ENCODE data around the gene ZBED5.
"Not testable (repeated sequence)": the region's sequence is repeated elsewhere in the genome, so short reads cannot be mapped to it uniquely, and the experiment has no call there.

ZBED5 gene

GRCh38 chr11:10890083-10890482 lies 32.2 kb upstream of the ZBED5 start:
- H3K27ac Mint-ChIP-seq, H3K4me1 Mint-ChIP-seq, H3K4me3 Mint-ChIP-seq, DNase-seq, ATAC-seq: not testable (repeated sequence)
- H3K27me3 Mint-ChIP-seq, result peaks cover 11% of the 10 kb centered on the region
- H3K9me3 Mint-ChIP-seq, result peaks cover 24 to 27% of the 10 kb centered on the region in 2 donors

- ATAC-seq, result no peak
- Mint-ChIP-seq H3K27ac (no peak overlapping the region), H3K27me3 (peaks cover 11% of the 10 kb centered on the region), H3K4me1 (no peaks in the 10 kb centered on the region), H3K4me3 (no peak overlapping the region), H3K9me3 (peaks cover 27 to 32% of the 10 kb centered on the region in 2 donors)
- DNase-seq, result no peak
These were observed 29.5 kb upstream of the ZBED5 start for GRCh38 chr11:10887307-10887706.

DNA sequence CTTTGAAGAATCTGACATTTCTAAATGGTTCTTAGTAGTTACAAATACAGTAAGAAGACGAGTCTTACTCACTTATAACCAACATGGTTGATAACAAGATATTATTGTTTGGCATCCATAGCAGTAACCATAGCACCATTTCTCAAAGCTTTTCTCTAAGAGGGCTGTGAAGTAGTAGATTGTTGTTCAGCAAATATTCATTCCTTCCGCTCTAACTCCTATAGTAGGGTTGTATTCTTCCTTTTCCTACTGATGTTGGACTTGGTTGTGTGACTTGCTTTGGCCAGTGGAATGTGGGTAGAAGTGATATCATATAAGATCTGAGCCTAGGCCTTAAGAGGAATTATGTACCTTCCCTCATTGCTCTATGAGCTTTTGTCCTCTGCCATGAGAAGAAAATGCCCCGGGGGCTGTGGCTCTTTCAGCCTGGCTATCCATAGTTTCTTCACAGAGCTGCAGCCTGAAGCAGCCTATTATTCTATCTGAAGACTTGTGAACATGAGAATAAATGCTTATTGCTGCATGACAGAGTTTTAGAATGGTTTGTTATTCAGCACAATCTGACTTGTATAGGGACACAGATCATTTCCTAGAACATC lies 28.9 kb upstream of the ZBED5 start:
- DNase-seq (no peak), ATAC-seq (no peak)
- Mint-ChIP-seq H3K27me3 (peaks cover 11% of the 10 kb centered on the region), H3K27ac (no peak overlapping the region), H3K4me3 (no peak overlapping the region), H3K9me3 (peaks cover 27 to 32% of the 10 kb centered on the region in 2 donors), H3K4me1 (no peaks in the 10 kb centered on the region)

GRCh38 chr11:10885703-10886363 lies 28.0 kb upstream of the ZBED5 start:
- Mint-ChIP-seq H3K4me1 (no peaks in the 10 kb centered on the region), H3K27me3 (peaks cover 11% of the 10 kb centered on the region), H3K27ac (no peak overlapping the region), H3K9me3 (peaks cover 20 to 32% of the 10 kb centered on the region in 2 donors), H3K4me3 (no peak overlapping the region)
- no peak for ATAC-seq
- no peak for DNase-seq

- not testable (repeated sequence) for H3K4me3 Mint-ChIP-seq, ATAC-seq, H3K4me1 Mint-ChIP-seq, DNase-seq, H3K27me3 Mint-ChIP-seq, H3K27ac Mint-ChIP-seq
- peaks cover 14 to 18% of the 10 kb centered on the region in 2 donors for H3K9me3 Mint-ChIP-seq
These were observed 26.4 kb upstream of the ZBED5 start for GRCh38 chr11:10884292-10884691.

DNA sequence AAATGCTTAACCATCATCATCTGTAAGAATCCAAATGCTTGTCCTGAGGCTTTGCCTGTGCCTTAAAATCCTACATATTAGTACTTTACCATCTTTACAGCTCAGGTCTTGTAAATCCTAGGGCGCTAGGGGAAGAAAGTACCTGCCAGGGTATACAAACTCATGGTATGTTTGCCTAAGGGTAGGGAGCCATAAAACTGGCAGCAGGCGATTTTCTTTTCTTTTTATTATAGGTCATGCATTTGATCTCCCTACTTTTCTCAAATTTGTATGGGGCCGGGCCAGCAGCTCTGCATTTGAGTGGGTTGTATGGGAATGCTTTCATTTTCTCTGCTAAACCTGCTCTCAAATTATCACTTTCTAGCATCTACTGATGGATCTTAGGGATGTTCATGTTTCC lies 24.0 kb upstream of the ZBED5 start:
- no peak overlapping the region for H3K27ac Mint-ChIP-seq
- peaks cover 16% of the 10 kb centered on the region for H3K4me1 Mint-ChIP-seq
- no peak for ATAC-seq
- H3K27me3 Mint-ChIP-seq, result no peaks in the 10 kb centered on the region
- peaks cover 2 to 8% of the 10 kb centered on the region in 2 donors for H3K9me3 Mint-ChIP-seq
- H3K4me3 Mint-ChIP-seq, result no peak overlapping the region
- no peak for DNase-seq

- Mint-ChIP-seq H3K27me3 (no peaks in the 10 kb centered on the region), H3K4me3 (no peak overlapping the region), H3K4me1 (peaks cover 24% of the 10 kb centered on the region), H3K27ac (peak overlapping the region in 1 of 2 donors; percentile 23), H3K9me3 (peaks cover 0 to 3% of the 10 kb centered on the region in 2 donors)
- DNase-seq (peak in 1 of 2 donors; percentile 16), ATAC-seq (peak; percentile 74)
These were observed 20.8 kb upstream of the ZBED5 start for GRCh38 chr11:10878408-10879214.

- peaks cover 11 to 21% of the 10 kb centered on the region in 2 donors for H3K9me3 Mint-ChIP-seq
- ATAC-seq (no peak), DNase-seq (no peak)
- no peak overlapping the region for H3K4me3 Mint-ChIP-seq
- H3K27me3 Mint-ChIP-seq, result no peaks in the 10 kb centered on the region
- H3K4me1 Mint-ChIP-seq, result peaks cover 24% of the 10 kb centered on the region
- H3K27ac Mint-ChIP-seq, result no peak overlapping the region
These were observed 18.3 kb upstream of the ZBED5 start for GRCh38 chr11:10876158-10876557.

GRCh38 chr11:10875430-10876021 lies 17.7 kb upstream of the ZBED5 start:
- no peak overlapping the region for H3K27ac Mint-ChIP-seq
- DNase-seq (no peak), ATAC-seq (no peak)
- H3K4me3 Mint-ChIP-seq, result no peak overlapping the region
- no peaks in the 10 kb centered on the region for H3K27me3 Mint-ChIP-seq
- peaks cover 24% of the 10 kb centered on the region for H3K4me1 Mint-ChIP-seq
- peaks cover 11 to 21% of the 10 kb centered on the region in 2 donors for H3K9me3 Mint-ChIP-seq

DNA sequence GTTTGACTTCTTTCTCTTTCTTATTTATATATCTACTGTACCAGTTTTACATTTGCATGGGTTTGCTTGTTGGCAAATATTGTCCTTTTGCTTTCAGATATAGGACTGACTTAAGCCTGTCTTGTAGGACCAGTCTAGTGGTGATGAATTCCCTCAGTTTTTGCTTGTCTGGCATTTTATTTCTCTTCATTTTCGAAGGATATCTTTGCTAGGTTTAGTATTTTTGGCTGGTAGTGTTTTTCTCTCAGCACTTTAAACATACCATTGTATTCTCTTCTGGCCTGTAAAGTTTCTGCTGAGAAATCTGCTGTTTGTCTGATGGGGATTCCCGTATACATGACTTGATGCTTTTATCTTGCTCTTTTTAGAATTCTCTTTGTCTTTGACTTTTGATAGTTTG lies 14.2 kb upstream of the ZBED5 start:
- H3K9me3 Mint-ChIP-seq, result peaks cover 11 to 21% of the 10 kb centered on the region in 2 donors

GRCh38 chr11:10868352-10868751 lies 10.5 kb upstream of the ZBED5 start:
- no peak for ATAC-seq
- Mint-ChIP-seq H3K27ac (peak overlapping the region in 1 of 2 donors; percentile 14), H3K4me1 (peaks cover 16% of the 10 kb centered on the region), H3K27me3 (no peaks in the 10 kb centered on the region), H3K9me3 (peaks cover 11 to 16% of the 10 kb centered on the region in 2 donors), H3K4me3 (no peak overlapping the region)
- no peak for DNase-seq

More for the DNA sequence above, 14.2 kb upstream of the ZBED5 start:
- Mint-ChIP-seq H3K27ac (no peak overlapping the region), H3K4me1 (peaks cover 17% of the 10 kb centered on the region), H3K4me3 (no peak overlapping the region), H3K27me3 (no peaks in the 10 kb centered on the region)
- no peak for DNase-seq
- no peak for ATAC-seq

GRCh38 chr11:10866893-10867331 lies 9.1 kb upstream of the ZBED5 start:
- peaks cover under 1 to 3% of the 10 kb centered on the region in 2 donors for H3K9me3 Mint-ChIP-seq
- no peak for ATAC-seq
- no peaks in the 10 kb centered on the region for H3K27me3 Mint-ChIP-seq
- DNase-seq, result no peak
- peaks cover 22% of the 10 kb centered on the region for H3K4me1 Mint-ChIP-seq
- H3K4me3 Mint-ChIP-seq, result no peak overlapping the region
- H3K27ac Mint-ChIP-seq, result no peak overlapping the region

DNA sequence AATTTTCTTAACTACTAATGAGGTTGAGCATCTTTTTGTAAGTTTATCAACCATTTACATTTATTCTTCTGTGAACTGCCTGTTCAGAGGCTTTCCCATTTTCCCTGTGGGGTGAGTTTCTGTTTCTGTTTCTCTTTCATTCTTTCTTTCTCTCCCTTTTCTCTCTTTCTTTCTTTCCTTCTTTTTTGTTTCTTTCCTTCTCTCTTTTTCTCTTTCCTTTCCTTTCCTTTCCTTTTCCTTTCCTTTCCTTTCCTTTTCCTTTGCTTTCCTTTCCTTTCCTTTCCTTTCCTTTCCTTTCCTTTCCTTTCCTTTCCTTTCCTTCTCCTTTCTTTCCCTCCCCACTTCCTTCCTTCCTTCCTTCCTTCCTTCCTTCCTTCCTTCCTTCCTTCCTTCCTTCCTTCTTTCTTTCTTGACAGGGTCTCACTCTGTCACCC lies 8.0 kb upstream of the ZBED5 start:
- H3K27me3 Mint-ChIP-seq, result no peaks in the 10 kb centered on the region
- no peak for ATAC-seq

GRCh38 chr11:10864688-10865087 lies 6.8 kb upstream of the ZBED5 start:
- Mint-ChIP-seq H3K9me3 (no peaks in the 10 kb centered on the region), H3K4me3 (no peak overlapping the region), H3K27ac (no peak overlapping the region), H3K27me3 (no peaks in the 10 kb centered on the region), H3K4me1 (peaks cover 32% of the 10 kb centered on the region)
- ATAC-seq (no peak), DNase-seq (no peak)

More for the DNA sequence above, 8.0 kb upstream of the ZBED5 start:
- peaks cover 22% of the 10 kb centered on the region for H3K4me1 Mint-ChIP-seq
- peak overlapping the region; percentile 50 to 51 for H3K4me3 Mint-ChIP-seq
- no peaks in the 10 kb centered on the region for H3K9me3 Mint-ChIP-seq
- peak overlapping the region in 1 of 2 donors; percentile 34 for H3K27ac Mint-ChIP-seq
- DNase-seq, result no peak

DNA sequence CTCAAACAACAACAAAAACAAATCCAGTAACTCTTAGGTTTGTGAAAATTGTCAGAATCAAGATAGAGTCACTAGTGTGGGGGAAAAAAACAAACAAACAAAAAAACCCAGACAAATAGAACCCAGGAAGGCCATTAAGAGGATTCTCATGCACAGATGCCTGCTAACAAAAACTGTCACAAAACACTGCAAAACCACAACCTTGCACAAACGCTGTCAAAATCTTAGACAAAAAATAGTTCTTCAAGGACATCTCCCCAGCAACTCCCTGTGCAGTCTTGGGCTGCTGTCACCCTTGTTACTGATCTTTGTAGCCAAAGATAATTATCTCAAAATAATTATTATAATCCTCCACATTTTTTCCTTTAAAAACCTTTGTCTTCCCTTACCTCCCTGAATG lies 4.6 kb upstream of the ZBED5 start:
- Mint-ChIP-seq H3K27ac (no peak overlapping the region), H3K4me1 (peaks cover 26% of the 10 kb centered on the region), H3K9me3 (no peaks in the 10 kb centered on the region), H3K4me3 (no peak overlapping the region), H3K27me3 (no peaks in the 10 kb centered on the region)
- ATAC-seq (no peak), DNase-seq (no peak)
